Adrenal gland (tissue), 5 donors: Measurements from ENCODE around the gene PGBD5.

Experiments
- POLR2A ChIP-seq, 2 donors: fragments of 450-650 bp; IDR thresholded peaks; one replicate each; pipeline ENCODE4 v1.6.1; 2017; ENCODE audit warnings: antibody characterized with exemption in 2 of 2, mild to moderate bottlenecking in 2 of 2, moderate library complexity in 1 of 2
- TF ChIP-seq, protein P1 (sequence below), 6 experiments: fragments of 450-650 bp in 4 of 6; fragments of 200-600 bp in 2 of 6; sonication (generic) in 1 of 6; IDR thresholded peaks; 1 replicate in 5 of 6; 2 replicates in 1 of 6; pipeline versions ENCODE4 v1.5.1 to v1.8.0; 2016 to 2021; ENCODE audit warnings: antibody characterized with exemption in 6 of 6, mild to moderate bottlenecking in 2 of 6, moderate library complexity in 1 of 6
- donor health status: DM: no; HTN: no; CAD: no.

DNA sequence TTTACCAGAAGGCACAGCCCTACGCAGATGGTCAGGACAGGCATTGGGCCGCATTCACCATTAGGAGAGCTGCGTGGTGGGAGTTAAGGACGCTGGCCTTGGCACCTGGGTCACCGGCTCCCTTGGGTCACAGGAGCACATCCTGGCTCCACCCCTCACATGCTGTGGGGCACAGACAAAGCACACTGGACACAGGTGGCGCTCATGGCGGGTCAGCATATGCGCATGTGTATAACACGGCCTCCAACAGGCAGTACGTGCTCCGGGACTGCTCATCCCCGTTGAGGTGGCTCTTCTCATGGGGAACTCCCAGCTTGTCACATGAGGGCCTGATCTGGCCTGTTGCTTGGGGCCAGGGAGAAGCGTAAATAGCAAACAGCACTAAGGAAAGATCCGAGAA is 25.0 kb downstream of the PGBD5 start:
- TF ChIP-seq, protein P1, sequence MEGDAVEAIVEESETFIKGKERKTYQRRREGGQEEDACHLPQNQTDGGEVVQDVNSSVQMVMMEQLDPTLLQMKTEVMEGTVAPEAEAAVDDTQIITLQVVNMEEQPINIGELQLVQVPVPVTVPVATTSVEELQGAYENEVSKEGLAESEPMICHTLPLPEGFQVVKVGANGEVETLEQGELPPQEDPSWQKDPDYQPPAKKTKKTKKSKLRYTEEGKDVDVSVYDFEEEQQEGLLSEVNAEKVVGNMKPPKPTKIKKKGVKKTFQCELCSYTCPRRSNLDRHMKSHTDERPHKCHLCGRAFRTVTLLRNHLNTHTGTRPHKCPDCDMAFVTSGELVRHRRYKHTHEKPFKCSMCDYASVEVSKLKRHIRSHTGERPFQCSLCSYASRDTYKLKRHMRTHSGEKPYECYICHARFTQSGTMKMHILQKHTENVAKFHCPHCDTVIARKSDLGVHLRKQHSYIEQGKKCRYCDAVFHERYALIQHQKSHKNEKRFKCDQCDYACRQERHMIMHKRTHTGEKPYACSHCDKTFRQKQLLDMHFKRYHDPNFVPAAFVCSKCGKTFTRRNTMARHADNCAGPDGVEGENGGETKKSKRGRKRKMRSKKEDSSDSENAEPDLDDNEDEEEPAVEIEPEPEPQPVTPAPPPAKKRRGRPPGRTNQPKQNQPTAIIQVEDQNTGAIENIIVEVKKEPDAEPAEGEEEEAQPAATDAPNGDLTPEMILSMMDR (IDR thresholded peaks at IDR 0.05) = no peak
- no peak for TF ChIP-seq POLR2A (IDR thresholded peaks at IDR 0.05)
